GM19035 (cell line): Measurements from ENCODE around the gene SLC37A4.

Source experiments
- ATAC-seq: cut with Tn5 transposase; IDR thresholded peaks from one replicate; pipeline ENCODE4 v1.9.1; 2021; ENCODE audit not compliant: unreplicated experiment

Gene SLC37A4

GRCh38 chr11:118979434-118979833 is 51.2 kb downstream of the SLC37A4 start:
- ATAC-seq = no peak

GRCh38 chr11:118975771-118976709 is 54.6 kb downstream of the SLC37A4 start:
- no peak for ATAC-seq
